ENCODE data around the gene SCAMP3.
"Not testable (repeated sequence)": the region's sequence is repeated elsewhere in the genome, so short reads cannot be mapped to it uniquely, and the experiment has no call there.

The SCAMP3 gene

GRCh38 chr1:155254228-155254713 is 7.9 kb downstream of the SCAMP3 start:
- no peak for DNase-seq

- DNase-seq: no peak
Observed at GRCh38 chr1:155253797-155254196, 8.4 kb downstream of the SCAMP3 start.

DNA sequence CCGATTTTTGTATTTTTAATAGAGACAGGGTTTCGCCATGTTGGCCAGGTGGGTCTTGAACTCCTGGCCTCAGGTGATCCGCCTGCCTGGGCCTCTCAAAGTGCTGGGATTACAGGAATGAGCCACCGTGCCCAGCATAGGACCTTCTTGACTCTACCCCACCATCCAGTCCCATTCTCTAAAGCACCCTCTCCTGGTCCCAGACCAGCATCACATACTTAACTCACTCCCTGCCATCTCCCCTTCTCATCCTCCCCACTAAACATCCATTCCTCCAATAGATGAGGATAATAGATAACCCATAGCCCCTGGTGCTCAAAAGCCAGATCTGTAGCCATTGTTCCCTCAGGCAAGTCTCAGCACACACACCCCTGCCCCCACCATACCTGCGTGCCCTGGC is 9.0 kb downstream of the SCAMP3 start:
- no peak for DNase-seq

GRCh38 chr1:155251566-155251965 is 10.6 kb downstream of the SCAMP3 start:
- no peak for DNase-seq

GRCh38 chr1:155250633-155251449 is 11.3 kb downstream of the SCAMP3 start:
- DNase-seq: peak; percentile 85

DNA sequence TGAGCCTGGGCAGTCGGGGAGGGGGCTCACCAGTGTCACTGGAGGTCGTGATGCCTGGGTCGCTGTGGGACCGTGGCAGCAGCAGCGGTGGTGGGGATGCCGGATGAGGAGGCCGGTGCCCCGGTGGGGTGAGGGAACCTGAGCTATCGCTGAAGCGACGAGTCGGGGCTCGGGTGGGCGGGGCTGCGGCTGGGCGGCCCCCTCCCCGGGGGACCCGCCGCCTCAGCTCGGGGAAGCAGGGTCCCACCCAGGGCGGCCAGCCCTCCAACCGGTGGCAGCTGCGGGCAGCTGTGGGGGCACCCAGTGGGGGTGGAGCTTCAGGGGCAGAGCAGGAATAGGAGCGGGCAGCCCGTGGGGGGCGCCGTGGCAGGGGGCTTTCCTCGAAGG is 11.9 kb downstream of the SCAMP3 start:
- DNase-seq: no peak

- DNase-seq: no peak
Observed at GRCh38 chr1:155247667-155248553, 14.2 kb downstream of the SCAMP3 start.

- DNase-seq: not testable (repeated sequence)
Observed at GRCh38 chr1:155246796-155247195, 15.4 kb downstream of the SCAMP3 start.

GRCh38 chr1:155245163-155245524 is 17.0 kb downstream of the SCAMP3 start:
- no peak for DNase-seq

DNA sequence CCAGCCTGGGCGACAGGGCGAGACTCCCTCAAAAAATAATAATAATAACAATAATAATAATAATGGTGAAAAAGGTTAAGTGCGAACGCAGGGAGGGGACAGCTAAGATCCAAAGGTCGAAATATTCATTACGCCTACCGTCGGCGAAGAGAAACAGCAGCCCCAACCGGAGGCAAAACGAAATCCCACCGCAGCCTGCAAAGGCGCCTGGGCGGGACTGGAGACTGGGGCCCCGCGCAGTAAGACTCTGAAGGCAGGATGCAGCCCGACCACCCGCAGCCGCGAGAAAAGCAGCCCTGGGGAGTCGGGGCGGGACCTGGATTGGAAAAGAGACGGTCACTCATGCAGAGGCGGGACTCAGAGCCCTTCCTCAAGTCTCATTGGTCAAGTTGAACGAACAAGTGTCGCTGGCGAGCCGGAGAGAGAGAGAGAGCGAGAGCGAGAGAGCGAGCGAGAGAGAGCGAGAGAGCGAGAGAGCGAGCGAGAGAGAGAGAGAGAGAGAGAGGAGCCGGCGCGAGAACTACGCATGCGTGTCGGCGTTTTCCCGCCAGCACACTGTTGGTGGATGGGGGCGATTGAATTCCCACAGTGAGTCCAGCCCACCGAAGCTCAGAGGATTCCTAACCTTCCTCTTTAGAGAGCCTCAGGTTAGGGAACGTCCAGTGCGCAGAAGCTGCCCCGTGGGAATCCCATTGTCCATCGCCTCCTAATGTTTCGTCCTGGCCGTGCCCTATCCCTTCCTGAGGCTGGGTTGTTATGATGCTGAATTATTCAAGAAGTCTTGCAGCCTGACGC is 17.6 kb downstream of the SCAMP3 start:
- DNase-seq: peak; percentile 96

DNA sequence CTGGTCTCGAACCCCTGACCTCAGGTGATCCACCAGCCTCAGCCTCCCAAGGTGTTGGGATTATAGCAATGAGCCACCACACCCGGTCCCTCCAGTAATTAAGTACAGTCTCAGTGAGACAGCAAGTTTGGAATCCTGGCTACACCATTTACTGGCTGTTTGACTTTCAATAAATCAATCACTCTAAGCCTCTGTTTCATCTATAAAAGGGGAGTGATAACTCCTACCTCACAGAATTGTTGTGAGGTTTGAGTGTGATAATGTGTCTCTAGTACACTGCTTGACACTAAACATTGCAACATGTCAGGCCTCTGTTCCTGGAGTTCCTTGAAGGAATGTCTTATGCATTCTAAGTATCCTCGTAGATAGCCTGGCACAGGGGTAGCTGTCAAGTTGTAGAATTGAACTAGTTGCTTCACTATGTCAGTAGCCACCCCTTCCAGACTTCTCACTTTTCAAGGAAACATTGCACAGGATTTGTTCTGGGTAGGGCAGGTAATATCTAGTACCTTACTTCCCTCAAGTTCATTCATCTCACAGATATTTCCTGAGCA is 19.3 kb downstream of the SCAMP3 start:
- DNase-seq: no peak

DNA sequence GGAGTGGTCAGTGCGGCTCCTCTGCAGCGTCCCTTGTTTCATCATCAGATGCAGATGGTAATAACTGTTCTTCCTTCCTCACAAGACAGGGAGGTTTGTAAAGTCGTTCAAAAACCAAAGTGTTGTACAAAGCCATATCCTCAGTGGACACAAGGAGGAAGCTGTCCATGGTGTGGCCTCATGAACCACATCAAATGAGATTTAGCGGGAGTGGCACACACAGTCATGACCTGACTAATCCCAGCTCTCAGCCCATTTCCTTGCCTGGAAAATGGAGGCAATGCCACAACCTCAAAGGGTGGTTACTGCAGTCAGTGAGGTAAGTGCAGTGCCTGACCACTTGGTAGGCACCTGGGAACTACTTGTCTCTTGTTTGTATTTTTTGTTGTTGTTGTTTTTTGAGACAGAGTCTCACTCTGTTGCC is 20.3 kb downstream of the SCAMP3 start:
- no peak for DNase-seq

- DNase-seq: peak; percentile 54
Observed at GRCh38 chr1:155241069-155241679, 21.0 kb downstream of the SCAMP3 start.

GRCh38 chr1:155236451-155236850 is 25.7 kb downstream of the SCAMP3 start:
- DNase-seq: no peak

GRCh38 chr1:155235375-155235774 is 26.8 kb downstream of the SCAMP3 start:
- not testable (repeated sequence) for DNase-seq

DNA sequence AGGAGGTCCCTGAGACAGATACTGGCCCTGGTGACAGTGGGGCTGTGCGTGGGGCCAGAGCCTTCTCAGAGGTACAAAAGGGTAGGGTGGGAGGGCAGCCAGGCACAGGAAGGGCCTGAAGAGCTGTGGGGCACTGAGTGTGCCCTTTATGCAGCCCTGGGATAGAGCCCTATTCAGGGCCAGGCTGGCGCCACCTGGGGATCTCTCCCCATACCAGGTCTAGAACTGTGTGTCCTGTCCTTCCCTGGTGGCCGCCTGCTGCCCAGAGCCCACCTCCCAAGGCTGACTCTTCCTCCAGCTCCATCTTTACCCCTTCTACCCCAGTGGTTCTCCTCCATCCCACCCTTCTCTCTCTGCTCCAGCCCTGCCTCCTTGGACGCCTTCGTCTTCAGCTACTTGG is 28.7 kb downstream of the SCAMP3 start:
- not testable (repeated sequence) for DNase-seq

DNA sequence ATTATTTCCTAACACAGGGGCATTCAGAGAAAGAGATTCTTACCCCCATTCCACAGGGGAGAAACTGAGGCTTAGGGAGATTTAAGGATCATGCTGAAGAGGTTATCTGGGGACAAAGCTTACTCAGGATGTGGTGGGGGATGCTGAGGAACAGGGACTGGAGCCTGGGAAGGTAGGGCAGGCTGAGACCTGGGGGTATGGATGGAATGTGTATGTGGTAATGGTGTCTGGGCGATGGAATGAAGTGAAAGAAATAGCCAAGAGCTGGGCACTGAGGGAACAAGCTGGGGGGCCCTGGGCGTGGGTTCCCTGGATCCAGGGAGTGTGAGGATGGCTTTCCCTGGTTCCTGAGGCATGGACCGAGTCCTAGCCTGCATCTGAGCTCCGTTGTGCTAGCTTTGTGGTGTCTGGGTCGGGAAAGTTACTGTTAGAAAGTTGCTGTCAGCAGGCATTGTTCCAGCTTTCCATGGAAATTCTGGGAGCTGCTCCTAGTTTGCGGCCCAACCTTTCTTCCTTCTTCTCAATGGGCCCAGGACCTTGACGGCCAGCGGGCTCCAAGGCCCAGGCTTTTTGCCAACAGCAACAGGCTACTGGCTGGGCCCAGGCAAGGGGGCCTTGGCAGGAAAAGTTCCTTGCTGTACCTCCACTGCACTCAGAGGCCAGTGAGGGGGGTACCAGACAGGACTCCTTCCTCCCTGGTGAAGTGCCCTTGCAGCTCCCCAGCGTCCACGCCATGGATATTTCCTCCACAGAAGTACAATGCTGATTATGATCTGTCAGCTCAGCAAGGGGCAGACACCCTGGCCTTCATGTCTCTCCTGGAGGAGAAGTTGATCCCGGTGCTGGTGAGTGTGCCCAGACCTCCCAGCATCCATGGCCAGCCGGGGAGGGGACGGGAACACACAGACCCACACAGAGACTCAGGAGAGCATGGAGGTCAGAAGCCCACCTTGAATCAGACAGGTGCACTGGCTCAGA is 29.9 kb downstream of the SCAMP3 start:
- not testable (repeated sequence) for DNase-seq

- DNase-seq: not testable (repeated sequence)
Observed at GRCh38 chr1:155231302-155231701, 30.9 kb downstream of the SCAMP3 start.

DNA sequence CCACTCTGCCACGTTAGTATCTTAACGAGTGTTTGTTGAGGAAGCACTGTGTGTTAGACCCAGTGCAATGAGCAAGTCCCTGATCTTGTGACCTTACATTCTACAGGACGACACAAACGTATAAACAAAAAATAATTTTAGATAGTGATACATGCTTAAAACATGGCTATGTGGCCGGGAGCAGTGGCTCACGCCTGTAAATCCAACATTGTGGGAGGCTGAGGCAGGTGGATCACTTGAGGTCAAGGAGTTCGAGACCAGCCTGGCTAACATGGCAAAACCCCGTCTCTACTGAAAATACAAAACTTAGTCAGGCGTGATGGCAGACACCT is 34.1 kb downstream of the SCAMP3 start:
- no peak for DNase-seq

DNA sequence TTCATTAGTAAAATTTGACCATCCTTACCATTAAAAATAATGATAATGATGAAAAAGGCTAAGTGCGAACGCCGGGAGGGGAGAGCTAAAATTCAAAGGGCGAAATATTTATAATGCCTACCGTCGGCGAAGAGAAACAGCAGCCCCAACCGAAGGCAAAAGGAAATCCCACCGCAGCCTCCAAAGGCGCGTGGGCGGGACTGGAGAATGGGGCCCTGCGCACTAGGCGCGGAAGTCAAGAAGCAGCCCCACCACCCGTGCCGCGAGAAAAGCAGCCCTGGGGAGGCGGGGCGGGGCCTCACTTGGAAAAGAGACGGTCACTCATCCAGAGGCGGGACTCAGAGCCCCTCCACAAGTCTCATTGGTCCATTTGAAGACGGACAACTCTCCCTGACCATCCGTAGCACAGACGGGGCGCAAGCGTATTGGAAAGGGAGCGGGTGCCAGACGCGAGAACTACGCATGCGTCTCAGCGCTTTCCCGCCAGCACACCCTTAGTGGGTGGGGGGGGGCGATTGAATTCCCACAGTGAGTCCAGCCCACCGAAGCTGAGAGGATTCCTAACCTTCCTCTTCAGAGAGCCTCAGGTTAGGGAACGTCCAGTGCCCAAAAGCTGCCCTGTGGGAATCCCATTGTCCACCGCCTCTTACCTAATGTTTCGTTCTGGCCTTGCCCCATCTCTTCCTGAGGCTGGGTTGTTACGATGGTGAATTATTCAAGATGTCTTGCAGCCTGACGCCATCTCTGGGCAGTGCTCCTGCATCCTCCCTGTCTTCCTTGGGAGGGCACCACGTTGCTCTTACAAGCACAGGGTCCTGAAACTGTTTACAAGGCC is 34.7 kb downstream of the SCAMP3 start:
- DNase-seq: peak; percentile 99
